ENCODE measurements around the gene RPL36.

DNA sequence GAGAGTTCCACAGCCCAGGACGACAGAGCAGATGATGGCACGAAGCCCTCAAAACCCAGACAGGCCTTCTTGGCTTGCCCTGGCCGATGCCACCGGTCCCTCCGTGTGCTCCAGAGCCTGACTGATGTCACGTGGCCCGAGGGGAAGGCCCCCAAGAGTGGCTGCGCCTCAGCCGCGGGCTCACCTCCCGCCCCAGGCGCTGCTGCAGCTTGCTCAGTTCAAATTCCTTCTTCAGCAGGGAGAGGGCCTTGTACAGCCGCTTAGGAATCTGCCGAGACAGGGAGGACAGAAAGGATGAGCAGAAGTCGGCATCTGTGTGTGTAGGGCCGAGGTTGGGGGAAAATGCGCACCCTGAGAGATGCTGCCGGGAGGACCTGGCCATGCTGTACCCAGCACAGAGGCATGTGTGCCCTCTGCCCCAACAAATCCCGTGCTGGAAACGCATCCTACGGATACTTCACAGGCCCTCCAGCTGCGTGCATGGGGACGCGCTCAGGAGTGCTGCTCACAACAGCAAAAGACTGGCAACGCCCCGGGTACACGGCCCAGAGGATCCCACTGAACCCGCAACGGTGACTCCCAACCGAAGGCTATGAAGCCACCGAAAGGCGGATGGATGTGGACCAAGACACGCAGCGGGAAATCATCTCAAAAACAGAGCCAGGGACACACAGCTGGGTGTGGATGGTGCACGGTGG lies 16.9 kb downstream of the RPL36 start:
- TF ChIP-seq TAF1 (conservative IDR thresholded peaks at IDR 0.05) (no peak), RAD21 (IDR thresholded peaks at IDR 0.05) (no peak), CTCF (IDR thresholded peaks at IDR 0.05; ENCODE audit: low read depth, low read length, missing input control) (no peak), MAX (IDR thresholded peaks at IDR 0.05) (no peak), ATF3 (IDR thresholded peaks at IDR 0.05) (no peak), JUND (IDR thresholded peaks at IDR 0.05) (no peak), YY1 (IDR thresholded peaks at IDR 0.05) (no peak), EGR1 (IDR thresholded peaks at IDR 0.05; ENCODE audit: low read depth in 2 of 2) (no peak), HNF4G (IDR thresholded peaks at IDR 0.05) (no peak), HNF4A (conservative IDR thresholded peaks at IDR 0.05) (no peak), REST (IDR thresholded peaks at IDR 0.05) (no peak)
